LNCaP clone FGC (cell line): ENCODE measurements around the gene PTPN13.

Experiments used
- DNase-seq: peaks from one replicate; pipeline ENCODE4 v3.0.0-alpha.2; 2011; ENCODE audit warnings: low read depth
- H3K4me3 ChIP-seq: 2 replicates; pipeline ENCODE4 v1.5.1; 2011; ENCODE audit warnings: mild to moderate bottlenecking, low read depth, low read length, control low read depth
- TF ChIP-seq, protein P1 (sequence below): IDR thresholded peaks from 2 replicates; pipeline ENCODE4 v1.5.1; 2012; ENCODE audit warnings: mild to moderate bottlenecking; ENCODE audit not compliant: control insufficient read depth, insufficient read depth; ENCODE audit errors: extremely low read depth

The PTPN13 gene

DNA sequence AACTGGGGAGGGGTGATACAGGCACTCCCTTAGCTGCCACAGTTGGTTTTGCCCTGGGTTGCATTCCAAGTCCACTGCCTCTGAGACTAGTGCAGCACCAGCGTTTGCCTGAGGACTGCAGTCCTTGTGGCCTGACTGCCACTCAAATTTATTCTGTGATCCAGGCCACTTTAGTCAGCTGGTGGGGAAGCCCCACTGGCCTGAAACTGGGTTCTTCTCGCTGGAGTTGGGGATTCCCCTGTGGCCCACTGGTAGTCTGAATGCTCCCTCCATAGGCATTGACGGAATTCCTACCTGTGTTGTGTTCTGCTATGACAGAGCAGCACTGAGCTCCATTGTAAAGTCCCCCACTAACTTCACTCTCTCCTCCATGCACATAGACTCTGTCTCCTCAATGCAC is 63.8 kb downstream of the PTPN13 start:
- H3K4me3 ChIP-seq, result no peak overlapping the region
- no peak for DNase-seq
- TF ChIP-seq, protein P1, sequence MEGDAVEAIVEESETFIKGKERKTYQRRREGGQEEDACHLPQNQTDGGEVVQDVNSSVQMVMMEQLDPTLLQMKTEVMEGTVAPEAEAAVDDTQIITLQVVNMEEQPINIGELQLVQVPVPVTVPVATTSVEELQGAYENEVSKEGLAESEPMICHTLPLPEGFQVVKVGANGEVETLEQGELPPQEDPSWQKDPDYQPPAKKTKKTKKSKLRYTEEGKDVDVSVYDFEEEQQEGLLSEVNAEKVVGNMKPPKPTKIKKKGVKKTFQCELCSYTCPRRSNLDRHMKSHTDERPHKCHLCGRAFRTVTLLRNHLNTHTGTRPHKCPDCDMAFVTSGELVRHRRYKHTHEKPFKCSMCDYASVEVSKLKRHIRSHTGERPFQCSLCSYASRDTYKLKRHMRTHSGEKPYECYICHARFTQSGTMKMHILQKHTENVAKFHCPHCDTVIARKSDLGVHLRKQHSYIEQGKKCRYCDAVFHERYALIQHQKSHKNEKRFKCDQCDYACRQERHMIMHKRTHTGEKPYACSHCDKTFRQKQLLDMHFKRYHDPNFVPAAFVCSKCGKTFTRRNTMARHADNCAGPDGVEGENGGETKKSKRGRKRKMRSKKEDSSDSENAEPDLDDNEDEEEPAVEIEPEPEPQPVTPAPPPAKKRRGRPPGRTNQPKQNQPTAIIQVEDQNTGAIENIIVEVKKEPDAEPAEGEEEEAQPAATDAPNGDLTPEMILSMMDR, result no peak

DNA sequence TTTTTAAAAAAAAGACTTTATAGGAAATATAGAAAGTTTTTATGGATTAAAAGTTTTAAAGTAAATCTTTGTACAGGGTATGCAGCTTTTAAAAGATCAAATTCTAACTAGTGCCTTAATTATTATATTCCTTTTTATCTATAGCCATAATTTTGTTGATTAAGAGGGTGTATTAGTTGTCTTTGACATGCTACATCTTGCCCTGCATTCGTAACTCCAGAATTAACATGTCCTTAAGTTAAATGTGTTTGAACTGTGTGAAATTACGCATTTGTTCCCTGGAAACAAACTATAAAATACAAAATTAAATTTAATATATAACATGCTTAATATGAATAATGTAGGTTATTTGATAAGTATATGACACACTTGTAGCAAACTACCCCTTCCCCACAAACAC is 66.3 kb downstream of the PTPN13 start:
- TF ChIP-seq, protein P1, result no peak
- H3K4me3 ChIP-seq, result no peak overlapping the region
- no peak for DNase-seq

DNA sequence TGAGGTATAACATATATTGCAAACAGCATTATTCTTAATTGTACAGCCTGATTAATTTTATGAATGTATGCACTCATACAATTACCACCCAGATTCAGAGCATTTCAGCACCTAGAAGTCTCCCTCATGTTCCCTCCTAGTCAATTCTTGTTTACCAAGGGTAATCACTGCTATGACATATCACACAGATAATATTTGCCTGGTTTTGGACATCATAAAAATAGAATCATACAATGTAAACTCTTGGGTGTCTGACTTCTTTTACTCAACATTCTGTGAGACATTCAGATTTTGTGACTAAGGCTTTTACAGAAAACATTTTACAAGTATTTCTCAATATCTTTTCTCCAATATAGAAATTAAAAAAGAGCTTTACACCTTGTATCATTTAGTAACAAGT is 66.9 kb downstream of the PTPN13 start:
- peak; percentile 56 for DNase-seq
- TF ChIP-seq, protein P1, result no peak
- H3K4me3 ChIP-seq, result no peak overlapping the region

DNA sequence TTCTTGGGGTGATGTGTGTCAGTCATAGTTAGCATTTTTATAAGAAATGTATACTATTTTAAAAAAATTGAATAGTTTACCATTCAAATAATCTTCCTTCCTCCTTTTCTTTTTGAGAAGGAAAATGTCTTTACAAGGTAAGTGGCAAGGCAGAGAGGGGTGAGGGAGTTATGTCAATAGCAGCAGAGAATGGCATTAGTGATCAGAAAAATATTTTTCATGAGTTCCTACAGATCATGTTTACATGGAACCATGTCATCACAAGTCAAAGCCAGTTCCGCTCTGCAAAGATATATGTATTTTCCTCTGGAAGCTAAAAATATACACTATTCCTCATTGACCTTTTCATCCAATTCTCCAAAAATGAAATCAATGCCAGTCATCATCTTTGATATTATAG is 67.3 kb downstream of the PTPN13 start:
- no peak overlapping the region for H3K4me3 ChIP-seq
- TF ChIP-seq, protein P1, result no peak
- no peak for DNase-seq

DNA sequence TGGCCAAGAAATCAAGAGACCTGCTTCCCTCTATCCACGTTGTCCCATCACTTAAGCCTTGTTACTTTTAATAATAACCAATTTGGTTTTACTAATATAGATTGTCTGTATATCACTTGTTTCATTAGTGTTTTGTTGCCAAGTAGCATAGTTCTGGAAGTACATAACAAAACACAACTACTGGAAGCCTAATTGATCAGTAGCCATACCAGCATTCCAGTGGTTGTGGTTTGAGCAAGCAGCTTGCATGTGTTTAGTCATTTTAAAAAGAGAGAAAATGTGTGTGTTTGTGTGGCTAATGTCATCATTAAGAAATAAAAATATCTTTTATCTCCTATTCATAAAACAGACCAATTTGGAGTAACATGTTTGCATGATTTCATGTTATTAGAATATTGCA is 70.8 kb downstream of the PTPN13 start:
- H3K4me3 ChIP-seq, result no peak overlapping the region
- TF ChIP-seq, protein P1, result no peak
- no peak for DNase-seq

DNA sequence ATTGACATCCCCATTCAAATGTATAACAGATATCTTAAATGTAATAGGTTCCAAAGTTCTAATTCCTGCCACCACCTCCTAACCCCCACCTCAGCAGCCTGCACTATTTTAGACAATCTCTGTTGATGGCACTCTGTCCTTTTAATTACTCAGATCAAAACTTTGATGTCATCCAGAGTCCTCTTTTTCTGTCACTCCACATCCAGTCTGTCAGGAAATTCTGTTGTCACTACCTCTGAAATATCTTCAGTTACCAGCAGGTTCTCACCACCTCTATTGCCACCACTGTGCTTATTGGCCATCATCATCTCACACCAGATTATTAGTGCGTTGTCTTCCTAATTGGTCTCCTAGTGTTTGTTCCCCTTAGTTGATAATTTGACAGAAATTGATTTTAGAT is 76.2 kb downstream of the PTPN13 start:
- no peak for DNase-seq

DNA sequence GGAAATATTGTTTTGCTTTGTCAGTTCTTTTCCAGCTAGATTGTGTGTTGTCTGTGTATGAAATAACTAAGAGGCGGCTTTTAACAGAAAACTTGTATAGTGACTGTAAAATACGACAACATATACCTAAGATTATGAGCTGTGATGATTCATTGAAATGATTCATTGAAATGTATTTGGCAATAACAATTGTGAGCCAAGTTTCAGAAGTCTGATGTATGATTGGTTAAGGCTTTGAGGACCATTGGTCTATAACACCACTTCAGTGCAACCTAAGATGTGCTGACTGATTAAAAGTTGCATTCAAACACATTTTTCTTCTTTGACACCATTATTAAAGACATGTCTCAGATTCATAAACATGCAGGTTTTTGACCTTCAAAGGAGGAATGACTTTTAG is 76.6 kb downstream of the PTPN13 start:
- TF ChIP-seq, protein P1, result no peak
- H3K4me3 ChIP-seq, result no peak overlapping the region
- no peak for DNase-seq

More for the DNA sequence above, 76.2 kb downstream of the PTPN13 start:
- TF ChIP-seq, protein P1, result no peak
- no peak overlapping the region for H3K4me3 ChIP-seq
